Globus pallidus (tissue), 1 donor: Measurements from ENCODE around the gene MRPL58.
A peak's percentile ranks its signal among the peaks of the same experiment; 100 is the strongest.

Experiments
- DNase-seq: peaks from one replicate; pipeline ENCODE4 v3.0.0-alpha.2; 2015; ENCODE audit warnings: low spot score

MRPL58 gene

DNA sequence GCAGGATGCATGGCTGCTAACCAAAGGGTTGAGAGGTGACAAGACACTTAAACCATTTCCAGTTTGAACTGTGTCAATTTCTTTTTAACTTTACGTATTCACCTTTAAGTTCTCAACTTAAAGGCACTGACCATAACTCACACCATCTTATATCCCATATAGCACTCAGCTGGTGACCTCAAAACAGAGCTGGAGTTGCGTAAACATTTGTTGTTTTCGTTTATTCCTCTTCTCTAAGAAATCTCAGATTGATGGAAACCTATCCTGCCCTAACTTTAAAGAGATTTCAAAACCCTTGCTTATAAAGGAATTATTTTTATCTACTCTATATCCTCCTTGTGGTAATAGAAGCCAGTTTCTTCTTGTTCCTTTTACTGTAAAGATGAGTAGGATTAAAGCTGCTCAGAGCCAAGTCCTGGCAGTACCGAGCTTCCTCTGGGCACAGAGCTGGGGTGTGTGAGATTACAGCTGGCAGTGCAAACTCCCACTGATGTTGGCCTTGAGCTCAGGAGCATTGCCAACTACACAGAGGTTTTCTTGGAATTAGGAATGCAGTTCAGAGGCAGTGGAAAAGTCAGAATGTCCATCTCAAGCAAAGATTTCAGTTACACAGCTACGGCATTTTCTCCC lies 35.9 kb downstream of the MRPL58 start:
- peak; percentile 50 for DNase-seq

GRCh38 chr17:75049057-75049456 lies 36.6 kb downstream of the MRPL58 start:
- no peak for DNase-seq

DNA sequence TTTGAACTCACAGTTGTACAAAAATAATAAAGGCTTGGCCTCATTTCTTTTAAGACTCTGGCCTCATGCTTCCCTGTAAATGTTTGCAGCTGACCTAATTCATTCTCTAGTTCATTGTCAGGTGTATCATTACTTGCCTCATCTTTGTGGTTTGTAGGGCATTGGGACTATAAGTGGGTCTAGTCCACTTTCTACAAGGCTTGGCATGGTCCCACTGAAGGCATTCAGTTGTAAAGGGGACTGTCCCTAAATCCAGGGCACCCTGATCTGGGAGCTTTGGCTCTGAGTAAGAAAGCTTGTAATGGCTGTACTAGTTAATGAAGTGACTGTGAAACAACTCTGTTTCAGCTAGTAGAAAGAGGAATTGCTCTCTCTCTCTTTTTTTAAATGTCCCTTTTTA lies 37.2 kb downstream of the MRPL58 start:
- no peak for DNase-seq

DNA sequence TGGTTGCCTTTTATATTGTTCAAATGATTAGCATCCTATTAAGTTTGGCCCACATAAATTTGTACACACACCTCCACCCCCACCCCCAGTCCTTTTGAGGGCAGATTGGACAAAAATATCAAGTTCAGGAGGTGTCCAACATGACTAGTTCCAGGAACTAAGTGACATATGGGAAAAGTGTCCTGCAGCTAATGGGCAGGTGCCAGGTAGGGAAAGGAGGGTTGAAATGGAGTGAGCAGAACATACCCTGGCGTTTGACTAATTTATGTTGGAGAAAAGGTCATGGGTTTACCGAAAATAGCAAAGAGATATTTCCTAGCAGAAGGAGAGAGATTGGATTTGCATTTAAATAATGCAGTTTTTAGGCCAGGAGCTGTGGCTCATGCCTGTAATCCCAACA lies 39.5 kb downstream of the MRPL58 start:
- no peak for DNase-seq

- DNase-seq = peak; percentile 85
Observed at GRCh38 chr17:75059369-75060345, 47.2 kb downstream of the MRPL58 start.

- DNase-seq = no peak
Observed at GRCh38 chr17:75060434-75061054, 48.1 kb downstream of the MRPL58 start.

DNA sequence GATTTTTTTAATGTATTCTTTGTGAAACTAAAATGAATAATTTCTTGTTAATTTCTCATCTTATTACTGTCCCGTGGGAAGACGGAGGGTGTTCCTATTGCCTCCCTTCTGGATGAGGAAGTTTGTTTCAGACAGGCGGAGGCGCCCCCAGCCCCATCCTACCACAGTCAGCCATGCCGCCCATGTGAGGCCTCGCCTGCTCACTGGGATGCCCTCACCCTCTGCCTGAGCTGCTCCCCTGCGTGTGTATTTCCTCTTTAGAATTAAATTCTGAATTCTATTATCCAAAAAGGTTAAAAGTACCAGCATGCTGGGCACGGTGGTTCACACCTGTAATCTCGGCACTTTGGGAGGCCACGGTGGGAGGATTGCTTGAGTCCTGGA lies 48.6 kb downstream of the MRPL58 start:
- DNase-seq = no peak

DNA sequence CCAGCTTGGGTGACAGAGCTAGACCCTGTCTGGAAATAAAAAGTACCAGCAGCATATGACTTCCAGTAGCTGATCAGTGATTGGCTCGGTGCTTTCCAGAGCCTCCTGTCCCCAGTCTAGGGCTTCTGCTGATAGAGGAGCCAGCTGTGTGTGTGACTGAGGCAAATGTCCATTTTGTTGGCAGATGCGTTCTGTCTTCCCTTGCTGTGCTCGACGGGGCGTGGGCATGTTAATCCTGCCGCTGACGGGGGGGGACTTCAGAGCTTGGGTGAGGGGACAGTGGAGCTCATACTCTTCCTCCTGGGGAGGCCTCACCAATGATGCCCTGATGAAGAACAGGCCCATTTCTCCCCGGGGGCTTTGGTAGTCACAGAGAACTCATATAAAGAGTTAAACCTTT lies 49.1 kb downstream of the MRPL58 start:
- DNase-seq = no peak

- DNase-seq = no peak
Observed at GRCh38 chr17:75063201-75063600, 50.7 kb downstream of the MRPL58 start.

GRCh38 chr17:75063626-75064025 lies 51.2 kb downstream of the MRPL58 start:
- no peak for DNase-seq

DNA sequence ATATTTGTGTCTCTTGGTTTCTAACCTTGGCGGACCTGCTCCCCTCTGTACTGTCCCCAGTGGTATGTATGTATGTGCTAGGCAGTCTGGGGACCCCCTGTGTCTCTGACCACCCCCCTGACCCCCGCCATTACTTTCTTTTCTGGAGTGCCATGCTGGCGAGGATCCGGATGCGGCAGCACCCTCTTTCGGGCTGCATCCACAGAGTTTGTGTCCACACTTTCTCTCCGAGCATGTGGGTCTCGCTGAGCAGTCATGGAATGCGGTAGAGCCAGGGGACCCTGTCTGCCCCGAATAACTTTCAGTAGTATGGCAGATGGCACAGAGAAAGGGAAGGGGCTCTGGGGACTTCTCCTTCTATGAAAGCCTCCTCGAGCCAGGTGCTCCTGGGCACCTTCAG lies 51.6 kb downstream of the MRPL58 start:
- DNase-seq = no peak

- no peak for DNase-seq
Observed at GRCh38 chr17:75064460-75064859, 52.0 kb downstream of the MRPL58 start.

DNA sequence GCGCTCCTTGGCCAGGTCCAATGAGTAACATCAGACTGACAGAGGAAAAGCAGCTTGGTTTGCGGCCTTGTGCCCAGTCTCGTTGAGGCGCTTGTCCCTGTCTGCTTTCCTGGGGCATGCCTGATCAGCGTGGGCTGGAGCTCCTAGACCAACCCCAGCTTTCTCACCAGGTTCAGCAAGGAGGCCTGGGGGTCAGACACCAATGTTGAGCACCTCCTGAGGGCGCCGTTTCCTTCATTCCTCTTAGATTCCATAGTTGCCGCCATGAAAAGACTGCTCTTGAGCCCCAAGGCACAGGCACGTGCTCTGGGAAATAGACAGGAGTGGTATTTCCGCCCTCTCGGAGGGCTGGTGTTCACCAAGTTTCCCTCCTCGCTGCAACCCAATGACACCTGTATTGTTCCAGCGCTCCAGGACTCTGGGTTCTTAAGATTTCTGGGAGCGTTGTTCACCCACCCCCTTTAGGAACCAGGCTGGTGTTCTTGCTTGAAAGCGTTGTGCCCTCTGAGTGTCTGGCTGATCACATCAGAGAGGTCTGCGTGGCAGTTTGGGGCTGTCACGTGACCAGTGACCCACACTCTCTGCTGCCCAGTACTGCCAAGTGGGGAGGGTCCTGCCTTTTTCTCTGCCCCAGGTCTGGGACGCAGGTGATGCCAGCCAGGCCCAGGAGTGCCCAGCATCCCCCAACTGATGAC lies 52.5 kb downstream of the MRPL58 start:
- no peak for DNase-seq

DNA sequence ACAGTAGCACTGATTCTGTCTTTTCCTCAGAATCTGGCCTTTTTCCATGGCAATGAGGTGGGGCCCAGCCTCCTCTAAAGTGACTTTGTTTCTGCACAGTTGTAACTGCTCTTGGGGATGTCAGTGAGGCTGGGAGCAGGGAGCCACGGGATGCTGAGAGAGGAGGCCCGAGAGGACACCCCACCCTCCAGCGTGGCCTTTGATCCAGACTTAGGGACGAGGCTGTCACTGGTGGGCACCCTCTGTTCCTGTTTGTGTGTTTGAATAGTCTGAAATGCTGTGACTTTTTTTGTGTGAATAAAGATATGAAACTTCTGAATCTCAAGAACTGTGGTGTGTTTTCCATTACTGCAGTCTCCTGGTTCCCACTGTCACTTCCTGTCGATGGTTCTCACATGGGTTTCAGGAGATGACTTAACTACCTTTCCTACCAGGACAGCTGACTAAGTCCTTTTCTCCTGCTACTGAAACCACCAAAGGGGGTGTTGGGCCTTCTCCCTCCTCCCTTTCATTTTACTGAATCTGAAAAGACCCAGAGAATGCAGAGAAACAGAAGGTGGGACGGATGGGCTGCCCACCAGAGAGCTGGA lies 53.2 kb downstream of the MRPL58 start:
- DNase-seq = no peak

- no peak for DNase-seq
Observed at GRCh38 chr17:75067856-75068255, 55.4 kb downstream of the MRPL58 start.

GRCh38 chr17:75068750-75069149 lies 56.3 kb downstream of the MRPL58 start:
- no peak for DNase-seq

GRCh38 chr17:75069783-75070182 lies 57.3 kb downstream of the MRPL58 start:
- no peak for DNase-seq
